Neuronal stem cell (in vitro differentiated cells): Measurements from ENCODE around the gene GARIN3.
A peak's percentile ranks its signal among the peaks of the same experiment; 100 is the strongest.

Experiments used
- DNase-seq: peaks from one replicate; pipeline ENCODE4 v3.0.0-alpha.2; 2013; ENCODE audit warnings: low spot score
- H2AFZ ChIP-seq: one replicate; pipeline ENCODE4 v1.6.1; 2013; ENCODE audit warnings: mild to moderate bottlenecking, low read length, inconsistent platforms
- H2AK5ac ChIP-seq: 2 replicates; pipeline ENCODE4 v1.6.1; 2013; ENCODE audit warnings: low read depth, mild to moderate bottlenecking, inconsistent platforms, low read length, moderate library complexity, mixed read lengths
- H2BK120ac ChIP-seq: 2 replicates; pipeline ENCODE4 v1.6.1; 2013; ENCODE audit warnings: low read depth, mild to moderate bottlenecking, inconsistent platforms, low read length, moderate library complexity, mixed read lengths
- H2BK12ac ChIP-seq: one replicate; pipeline ENCODE4 v1.6.1; 2013; ENCODE audit warnings: low read length, inconsistent platforms
- H2BK15ac ChIP-seq: 2 replicates; pipeline ENCODE4 v1.6.1; 2013; ENCODE audit warnings: mild to moderate bottlenecking, low read length, inconsistent platforms, mixed read lengths
- H2BK5ac ChIP-seq: one replicate; pipeline ENCODE4 v1.6.1; 2013; ENCODE audit warnings: inconsistent platforms, mild to moderate bottlenecking, low read length, moderate library complexity
- H3K14ac ChIP-seq: one replicate; pipeline ENCODE4 v1.6.1; 2013; ENCODE audit warnings: low read length, inconsistent platforms
- H3K18ac ChIP-seq: 2 replicates; pipeline ENCODE4 v1.6.1; 2013; ENCODE audit warnings: low read length, inconsistent platforms
- H3K23ac ChIP-seq: 2 replicates; pipeline ENCODE4 v1.6.1; 2013; ENCODE audit warnings: low read depth, mild to moderate bottlenecking, mixed read lengths, low read length, inconsistent platforms; ENCODE audit not compliant: poor library complexity
- H3K27ac ChIP-seq: replicated peaks from 3 replicates; pipeline ENCODE4 v1.5.1; 2013; ENCODE audit warnings: low read length, inconsistent platforms
- H3K27me3 ChIP-seq, 3 experiments: 2 replicates each; pipeline ENCODE4 v1.6.1; 2013; ENCODE audit warnings: low read length in 3 of 3, mild to moderate bottlenecking in 2 of 3, inconsistent platforms in 1 of 3, low read depth in 1 of 3, mixed read lengths in 1 of 3, moderate library complexity in 1 of 3; ENCODE audit not compliant: control insufficient read depth in 3 of 3, insufficient read depth in 3 of 3
- H3K36me3 ChIP-seq, 2 donors: replicated peaks in 1 of 2; 2 replicates each; pipeline ENCODE4 v1.6.1; 2013; ENCODE audit warnings: low read length in 2 of 2; ENCODE audit not compliant: control insufficient read depth in 2 of 2, insufficient read depth in 2 of 2
- H3K4ac ChIP-seq: 2 replicates; pipeline ENCODE4 v1.6.1; 2013; ENCODE audit warnings: inconsistent platforms, mild to moderate bottlenecking, low read length, moderate library complexity
- H3K4me1 ChIP-seq, 2 donors: 1 replicate in 1 of 2; 2 replicates in 1 of 2; pipeline ENCODE4 v1.6.1; 2013; ENCODE audit warnings: low read length in 2 of 2, low read depth in 1 of 2; ENCODE audit not compliant: control insufficient read depth in 2 of 2, insufficient read depth in 1 of 2
- H3K4me2 ChIP-seq: one replicate; pipeline ENCODE4 v1.6.1; 2013; ENCODE audit warnings: mild to moderate bottlenecking, low read length, inconsistent platforms; ENCODE audit not compliant: insufficient read depth, poor library complexity, severe bottlenecking
- H3K4me3 ChIP-seq, 2 donors: 2 replicates each; pipeline ENCODE4 v1.5.1; 2013; ENCODE audit warnings: low read length in 2 of 2, mild to moderate bottlenecking in 2 of 2, inconsistent platforms in 1 of 2, moderate library complexity in 1 of 2
- H3K79me1 ChIP-seq: one replicate; pipeline ENCODE4 v1.6.1; 2013; ENCODE audit warnings: low read depth, mild to moderate bottlenecking, inconsistent platforms, low read length, moderate library complexity
- H3K9ac ChIP-seq: one replicate; pipeline ENCODE4 v1.6.1; 2013; ENCODE audit warnings: mild to moderate bottlenecking, low read depth, low read length, inconsistent platforms; ENCODE audit not compliant: poor library complexity
- H3K9me3 ChIP-seq, 2 donors: replicated peaks in 1 of 2; 2 replicates each; pipeline versions ENCODE3 to v1.6.1; 2013; ENCODE audit warnings: low read length in 2 of 2, mild to moderate bottlenecking in 2 of 2, inconsistent platforms in 1 of 2, low read depth in 1 of 2, mixed read lengths in 1 of 2, moderate library complexity in 1 of 2; ENCODE audit not compliant: control insufficient read depth in 2 of 2, insufficient read depth in 1 of 2
- H4K8ac ChIP-seq: one replicate; pipeline ENCODE4 v1.6.1; 2013; ENCODE audit warnings: low read depth, mild to moderate bottlenecking, inconsistent platforms, low read length, moderate library complexity
- H4K91ac ChIP-seq: one replicate; pipeline ENCODE4 v1.6.1; 2013; ENCODE audit warnings: low read length, low read depth, mild to moderate bottlenecking, inconsistent platforms; ENCODE audit not compliant: poor library complexity
- WGBS, 2 donors: extraction: QIAGEN DNeasy Blood & Tissue Kit; methylation state at CpG; one replicate each; pipeline ENCODE4 v1.1.7; 2013; ENCODE audit warnings: missing lambda C conversion rate in 2 of 2, mixed read lengths in 1 of 2; ENCODE audit not compliant: insufficient read length in 2 of 2, insufficient replicate concordance in 1 of 2; ENCODE audit errors: extremely low coverage in 2 of 2; 5-methylcytosine and 5-hydroxymethylcytosine counted together

The GARIN3 gene

GRCh38 chr5:157157293-157157891 lies 8.7 kb downstream of the GARIN3 start:
- no peak overlapping the region for H2BK15ac ChIP-seq
- H3K4me3 ChIP-seq, result no peak overlapping the region
- no peak overlapping the region for H2BK120ac ChIP-seq
- no peaks in the 10 kb centered on the region for H3K79me1 ChIP-seq
- H3K36me3 ChIP-seq, result no peaks in the 10 kb centered on the region
- no peak overlapping the region for H2AFZ ChIP-seq
- no peak overlapping the region for H3K27ac ChIP-seq
- no peak overlapping the region for H3K18ac ChIP-seq
- no peak overlapping the region for H4K91ac ChIP-seq
- no peaks in the 10 kb centered on the region for H3K9me3 ChIP-seq
- H3K9ac ChIP-seq, result no peak overlapping the region
- no peak overlapping the region for H3K4me2 ChIP-seq
- H3K27me3 ChIP-seq, result peaks cover 0 to 15% (median 0%) of the 10 kb centered on the region in 3 experiments
- H3K23ac ChIP-seq, result no peak overlapping the region
- H3K4ac ChIP-seq, result no peak overlapping the region
- WGBS, 2 donors, result no CpG with 5 or more reads among the region's 1 CpG
- H2BK5ac ChIP-seq, result no peak overlapping the region
- H3K14ac ChIP-seq, result no peak overlapping the region
- H2BK12ac ChIP-seq, result no peak overlapping the region
- no peak overlapping the region for H4K8ac ChIP-seq
- H3K4me1 ChIP-seq, result no peaks in the 10 kb centered on the region
- H2AK5ac ChIP-seq, result no peak overlapping the region
- no peak for DNase-seq

GRCh38 chr5:157155297-157155696 lies 10.8 kb downstream of the GARIN3 start:
- no CpG with 5 or more reads among the region's 3 CpGs for WGBS, 2 donors

DNA sequence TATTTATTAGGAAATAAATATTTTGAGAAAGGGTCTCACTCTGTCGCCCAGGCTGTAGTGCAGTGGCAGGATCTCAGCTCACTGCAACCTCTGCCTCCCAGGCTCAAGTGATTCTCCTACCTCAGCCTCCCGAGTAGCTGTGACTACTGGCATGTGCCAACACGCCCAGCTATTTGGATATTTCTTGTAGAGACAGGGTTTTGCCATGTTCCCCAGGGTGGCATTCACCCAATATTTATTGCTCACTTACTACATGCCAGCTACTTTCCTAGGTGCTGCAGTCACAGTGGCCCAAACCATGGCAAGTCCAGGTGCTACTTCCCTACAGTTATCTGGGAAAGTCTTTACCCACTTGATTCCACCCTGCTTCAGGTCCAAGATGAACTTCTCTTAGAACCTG lies 15.1 kb downstream of the GARIN3 start:
- peaks cover 0 to 10% (median 0%) of the 10 kb centered on the region in 3 experiments for H3K27me3 ChIP-seq
- no peak overlapping the region for H3K4me3 ChIP-seq
- H3K4ac ChIP-seq, result no peak overlapping the region
- no peak overlapping the region for H3K4me2 ChIP-seq
- H3K27ac ChIP-seq, result no peak overlapping the region
- no peak overlapping the region for H2BK5ac ChIP-seq
- no peak overlapping the region for H3K9ac ChIP-seq
- H2BK120ac ChIP-seq, result peak overlapping the region; percentile 76
- no peak overlapping the region for H4K91ac ChIP-seq
- peak overlapping the region; percentile 8 for H3K18ac ChIP-seq
- H3K9me3 ChIP-seq, result no peaks in the 10 kb centered on the region
- H3K4me1 ChIP-seq, result no peaks in the 10 kb centered on the region
- no peak overlapping the region for H2BK12ac ChIP-seq
- no peak overlapping the region for H4K8ac ChIP-seq
- no peak overlapping the region for H2AK5ac ChIP-seq
- H3K79me1 ChIP-seq, result no peaks in the 10 kb centered on the region
- no peaks in the 10 kb centered on the region for H3K36me3 ChIP-seq
- no peak for DNase-seq
- H3K14ac ChIP-seq, result no peak overlapping the region
- H2AFZ ChIP-seq, result no peak overlapping the region
- H2BK15ac ChIP-seq, result no peak overlapping the region
- no peak overlapping the region for H3K23ac ChIP-seq
- WGBS, 2 donors, result no CpG with 5 or more reads among the region's 3 CpGs

More at GRCh38 chr5:157155297-157155696, 10.8 kb downstream of the GARIN3 start:
- no peak for DNase-seq
- Histone ChIP-seq H4K91ac (no peak overlapping the region), H3K23ac (no peak overlapping the region), H3K4me1 (no peaks in the 10 kb centered on the region), H3K4me2 (no peak overlapping the region), H3K4me3 (no peak overlapping the region), H3K9ac (no peak overlapping the region), H3K9me3 (no peaks in the 10 kb centered on the region), H3K36me3 (no peaks in the 10 kb centered on the region), H3K4ac (no peak overlapping the region), H2BK120ac (no peak overlapping the region), H2BK12ac (no peak overlapping the region), H3K27me3 (peaks cover 0 to 15% (median 0%) of the 10 kb centered on the region in 3 experiments), H3K18ac (no peak overlapping the region), H3K79me1 (no peaks in the 10 kb centered on the region), H2BK15ac (no peak overlapping the region), H3K27ac (no peak overlapping the region), H3K14ac (no peak overlapping the region), H2AK5ac (no peak overlapping the region), H4K8ac (no peak overlapping the region), H2AFZ (no peak overlapping the region), H2BK5ac (no peak overlapping the region)

GRCh38 chr5:157148734-157149615 lies 17.1 kb downstream of the GARIN3 start:
- no peak overlapping the region for H3K18ac ChIP-seq
- no peaks in the 10 kb centered on the region for H3K36me3 ChIP-seq
- H3K4me3 ChIP-seq, result no peak overlapping the region
- no peak overlapping the region for H2BK15ac ChIP-seq
- H3K4me1 ChIP-seq, result no peaks in the 10 kb centered on the region
- no peak overlapping the region for H3K9ac ChIP-seq
- no peaks in the 10 kb centered on the region for H3K79me1 ChIP-seq
- H3K23ac ChIP-seq, result no peak overlapping the region
- no peak overlapping the region for H4K91ac ChIP-seq
- no peak overlapping the region for H3K27ac ChIP-seq
- H2AK5ac ChIP-seq, result no peak overlapping the region
- H4K8ac ChIP-seq, result no peak overlapping the region
- DNase-seq, result peak; percentile 64
- H2BK12ac ChIP-seq, result no peak overlapping the region
- no CpG with 5 or more reads among the region's 14 CpGs for WGBS, 2 donors
- no peaks in the 10 kb centered on the region for H3K27me3 ChIP-seq
- no peak overlapping the region for H2BK5ac ChIP-seq
- no peaks in the 10 kb centered on the region for H3K9me3 ChIP-seq
- no peak overlapping the region for H2BK120ac ChIP-seq
- no peak overlapping the region for H3K4ac ChIP-seq
- H2AFZ ChIP-seq, result no peak overlapping the region
- H3K4me2 ChIP-seq, result no peak overlapping the region
- no peak overlapping the region for H3K14ac ChIP-seq
